GM10847 (cell line): ENCODE data around the gene GAMT.

Source experiments
- POLR2A ChIP-seq: IDR thresholded peaks from 2 replicates; pipeline ENCODE4 v1.6.1; 2011; ENCODE audit not compliant: insufficient read length; ENCODE audit errors: extremely low read depth

Gene GAMT

DNA sequence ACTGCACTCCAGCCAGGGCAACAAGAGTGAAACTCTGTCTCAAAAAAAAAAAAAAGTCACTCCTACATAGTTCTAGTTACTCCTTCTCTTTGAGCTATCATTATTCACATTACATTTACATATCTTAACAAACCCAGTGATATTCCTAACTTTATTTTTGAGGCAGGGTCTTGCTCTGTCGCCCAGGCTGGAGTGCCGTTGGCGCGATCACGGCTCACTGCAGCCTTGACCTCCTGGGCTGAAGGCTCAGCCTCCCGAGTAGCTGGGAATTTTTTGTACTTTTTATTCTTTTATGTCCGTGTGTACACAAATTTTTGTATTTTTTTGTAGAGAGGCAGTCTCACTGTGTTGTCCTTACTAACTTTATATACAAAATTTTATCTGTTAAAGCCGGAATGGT is 36.3 kb upstream of the GAMT start:
- no peak for TF ChIP-seq POLR2A

GRCh38 chr19:1435378-1435989 is 34.1 kb upstream of the GAMT start:
- no peak for TF ChIP-seq POLR2A

DNA sequence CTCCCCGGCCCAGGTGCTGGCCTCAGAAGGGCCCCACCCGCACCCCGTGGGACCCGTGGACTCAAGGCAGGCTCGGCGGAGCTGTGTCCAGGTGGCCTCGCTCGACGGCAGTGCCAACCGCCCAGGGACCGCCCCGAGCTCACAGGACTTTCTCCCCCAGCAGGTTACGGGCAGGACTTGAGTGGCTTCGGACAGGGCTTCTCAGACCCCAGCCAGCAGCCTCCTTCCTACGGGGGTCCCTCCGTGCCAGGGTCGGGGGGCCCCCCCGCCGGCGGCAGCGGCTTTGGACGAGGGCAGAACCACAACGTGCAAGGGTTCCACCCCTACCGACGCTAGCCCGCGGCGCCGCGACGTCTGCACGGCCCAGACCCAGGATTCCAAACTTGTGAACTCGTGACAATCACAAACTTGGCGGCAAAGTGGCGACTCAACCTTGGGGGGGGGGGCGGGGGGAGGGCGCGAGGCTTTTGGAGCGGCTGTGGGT is 33.3 kb upstream of the GAMT start:
- TF ChIP-seq POLR2A, result no peak

DNA sequence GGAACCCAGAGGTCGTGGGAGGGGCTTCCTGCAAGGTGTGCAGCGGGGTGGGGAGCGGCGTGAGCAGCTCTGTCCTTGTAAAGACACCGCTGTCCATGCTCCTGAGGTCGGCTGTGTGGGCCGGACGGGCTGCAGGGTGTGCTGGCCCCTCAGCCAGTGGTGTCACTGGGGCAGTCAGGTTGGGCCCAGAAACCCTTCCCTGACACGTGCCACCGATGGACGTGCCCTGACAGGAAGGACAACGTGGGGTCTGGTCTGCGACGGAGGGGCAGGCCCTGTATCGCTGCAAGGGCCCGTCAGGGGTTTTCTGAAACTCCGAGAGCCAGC is 32.7 kb upstream of the GAMT start:
- TF ChIP-seq POLR2A, result no peak

DNA sequence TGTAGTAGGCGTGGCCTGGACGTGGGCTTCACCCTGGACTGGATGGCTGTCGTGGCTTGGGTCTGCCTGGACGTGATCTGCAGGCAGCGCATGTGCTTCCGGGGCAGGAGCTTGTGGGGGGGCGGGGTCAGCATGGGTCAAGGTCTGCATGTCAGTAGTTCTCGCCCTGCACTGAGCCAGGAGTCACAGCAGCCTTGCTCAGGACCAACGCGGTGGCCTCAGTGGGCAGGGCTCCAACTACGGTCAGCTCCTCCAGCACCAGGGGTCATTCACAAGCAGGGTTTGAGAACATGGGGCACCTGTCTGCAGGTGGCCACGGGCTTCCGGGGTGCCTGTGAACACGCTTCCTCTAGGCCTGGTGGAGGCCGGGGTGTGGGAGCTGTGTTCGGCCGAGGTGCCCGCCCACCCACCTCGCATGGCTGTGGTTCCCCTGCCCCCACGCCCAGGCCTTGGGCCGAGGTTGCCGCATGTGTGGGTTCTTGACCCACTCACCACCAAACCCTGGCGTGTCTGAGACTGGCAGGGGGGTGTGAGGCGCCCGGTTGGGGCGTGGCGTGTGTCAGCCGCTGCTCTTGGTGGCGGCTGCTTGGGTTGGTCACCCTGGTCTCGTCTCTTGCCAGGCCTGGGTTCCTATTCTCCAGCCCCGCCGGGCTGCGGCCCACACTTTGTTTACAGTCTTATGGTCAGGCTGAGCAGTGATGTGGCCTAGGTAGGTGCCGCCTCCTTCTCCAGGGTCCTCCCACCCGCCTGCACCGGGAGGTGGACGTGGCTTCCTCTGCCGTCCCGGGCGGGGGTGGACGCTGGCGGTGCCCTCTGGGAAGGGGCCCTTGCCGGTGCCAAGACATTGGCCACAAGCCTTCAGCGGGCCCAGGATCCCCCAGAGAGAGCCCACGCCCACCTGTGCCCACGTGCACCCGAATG is 32.0 kb upstream of the GAMT start:
- no peak for TF ChIP-seq POLR2A

DNA sequence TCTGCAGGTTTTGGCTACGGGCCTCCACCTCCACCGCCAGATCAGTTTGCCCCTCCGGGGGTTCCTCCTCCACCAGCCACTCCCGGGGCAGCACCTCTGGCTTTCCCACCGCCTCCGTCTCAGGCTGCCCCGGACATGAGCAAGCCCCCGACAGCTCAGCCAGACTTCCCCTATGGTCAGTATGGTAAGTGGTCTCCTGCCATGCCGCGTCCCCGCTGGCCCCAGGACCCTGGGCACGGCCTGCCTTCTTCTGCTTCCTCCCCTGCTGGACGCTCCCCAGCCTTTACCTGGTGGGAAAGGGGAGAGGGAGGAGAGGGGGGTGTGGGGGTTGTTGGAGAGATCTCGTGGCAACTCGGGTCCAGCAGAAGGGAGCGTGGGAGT is 31.2 kb upstream of the GAMT start:
- TF ChIP-seq POLR2A, result no peak

DNA sequence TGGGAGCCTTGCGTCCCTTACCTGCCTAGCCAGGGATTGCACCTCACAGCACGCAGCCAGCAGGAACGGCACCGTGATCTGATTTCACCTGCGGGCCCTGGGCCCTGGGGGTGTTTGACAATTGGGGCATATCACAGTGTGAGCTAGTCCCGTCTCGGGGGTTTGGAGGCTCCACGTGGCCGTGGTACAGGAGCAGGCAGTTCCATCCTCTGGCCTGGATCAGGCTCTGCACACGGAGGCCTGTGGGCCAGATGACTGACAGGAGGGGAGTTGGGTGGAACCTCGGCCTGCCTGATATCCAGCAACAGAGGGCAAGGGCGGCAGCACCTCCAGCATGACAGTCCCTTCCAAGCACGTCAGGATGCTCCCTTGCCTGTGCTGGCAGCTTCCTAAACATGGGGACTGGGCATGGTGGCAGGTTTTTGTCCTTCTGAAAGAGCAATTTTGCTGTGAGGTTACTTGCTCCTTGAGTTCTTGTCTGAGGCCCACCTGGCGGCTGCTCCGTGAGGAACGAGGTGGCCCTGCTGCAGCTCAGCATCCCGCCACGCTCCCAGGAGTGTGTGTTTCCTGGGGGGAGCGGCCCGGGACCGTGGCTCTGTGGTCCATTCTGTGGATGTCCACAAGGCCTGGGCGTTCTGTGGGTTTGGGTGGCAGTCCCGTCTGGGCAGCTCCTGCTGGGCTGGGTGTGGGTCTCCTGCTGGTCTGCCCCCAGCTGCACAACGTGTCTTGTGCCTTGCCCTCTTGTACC is 30.6 kb upstream of the GAMT start:
- TF ChIP-seq POLR2A, result no peak

DNA sequence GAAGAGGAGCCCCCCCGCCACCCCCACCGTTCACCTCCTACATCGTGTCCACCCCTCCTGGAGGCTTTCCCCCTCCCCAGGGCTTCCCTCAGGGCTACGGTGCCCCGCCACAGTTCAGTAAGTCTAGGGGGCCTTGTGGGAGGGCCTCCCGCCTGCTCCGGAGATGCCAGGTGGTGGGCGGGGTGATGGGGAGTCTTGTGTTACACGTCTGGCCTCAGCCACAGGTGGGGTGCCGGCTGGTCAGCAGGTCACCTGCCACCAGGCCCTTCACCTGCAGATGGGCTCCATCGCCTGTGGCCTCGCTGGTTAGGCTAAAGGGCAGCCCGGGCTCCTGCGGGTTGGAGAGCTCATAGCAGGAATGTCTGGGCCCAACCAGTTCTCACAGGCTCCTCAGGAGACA is 28.9 kb upstream of the GAMT start:
- no peak for TF ChIP-seq POLR2A

- TF ChIP-seq POLR2A, result no peak
Measured at GRCh38 chr19:1429750-1430149, 28.4 kb upstream of the GAMT start.

- TF ChIP-seq POLR2A, result no peak
Measured at GRCh38 chr19:1428738-1429391, 27.5 kb upstream of the GAMT start.

DNA sequence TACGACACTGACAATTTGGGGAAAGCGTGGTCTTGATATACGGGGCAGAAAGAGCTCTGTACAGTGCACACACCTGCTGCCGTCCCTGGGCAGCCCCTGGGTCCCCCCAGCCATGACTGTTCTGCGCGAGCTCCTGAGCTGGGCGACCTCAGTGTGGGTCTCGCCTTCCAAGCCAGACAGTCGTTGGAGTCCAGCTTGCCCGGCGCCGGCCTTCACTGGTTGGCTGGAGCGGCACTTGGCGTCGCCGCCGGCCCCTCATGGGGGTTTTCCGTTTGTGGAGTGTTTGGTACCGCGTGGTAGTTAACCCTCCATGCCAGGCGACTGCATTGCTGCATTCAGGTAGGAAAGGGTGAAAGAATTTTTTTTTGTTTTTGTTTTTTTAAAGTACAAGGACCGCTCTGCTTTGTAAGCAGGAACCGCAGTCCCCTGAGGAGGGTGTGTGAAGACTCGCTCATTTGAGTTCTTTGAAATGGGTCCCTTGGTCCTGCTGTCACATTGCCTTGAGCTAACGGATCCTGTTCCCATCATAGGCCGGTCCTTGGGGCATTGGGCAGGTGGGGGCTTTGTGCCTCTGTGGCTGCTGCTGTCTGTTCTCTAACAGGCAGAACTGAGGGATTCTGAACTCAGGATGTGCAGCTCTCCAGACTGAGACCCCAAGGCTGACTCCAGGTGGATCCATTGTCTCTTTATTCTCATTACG is 26.0 kb upstream of the GAMT start:
- no peak for TF ChIP-seq POLR2A

DNA sequence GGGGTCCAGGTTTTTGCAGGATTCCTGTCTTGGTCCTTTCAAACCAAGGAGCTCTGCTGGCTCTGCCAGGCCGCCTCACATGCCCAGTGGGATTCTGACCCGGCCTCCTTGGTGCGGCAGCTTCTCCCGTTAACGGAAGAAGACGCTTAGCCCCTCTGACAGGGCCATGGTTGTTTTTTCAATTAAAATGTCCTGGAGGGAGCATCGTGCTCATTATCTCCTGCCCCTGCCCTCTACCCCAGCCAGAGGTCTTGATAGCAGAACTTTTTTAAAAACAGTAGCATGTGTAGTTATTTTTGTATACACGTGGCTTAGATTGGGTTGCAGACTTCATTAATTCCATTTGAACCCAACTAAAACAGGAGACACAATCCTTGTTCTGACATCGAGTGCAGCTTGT is 25.4 kb upstream of the GAMT start:
- TF ChIP-seq POLR2A, result no peak

DNA sequence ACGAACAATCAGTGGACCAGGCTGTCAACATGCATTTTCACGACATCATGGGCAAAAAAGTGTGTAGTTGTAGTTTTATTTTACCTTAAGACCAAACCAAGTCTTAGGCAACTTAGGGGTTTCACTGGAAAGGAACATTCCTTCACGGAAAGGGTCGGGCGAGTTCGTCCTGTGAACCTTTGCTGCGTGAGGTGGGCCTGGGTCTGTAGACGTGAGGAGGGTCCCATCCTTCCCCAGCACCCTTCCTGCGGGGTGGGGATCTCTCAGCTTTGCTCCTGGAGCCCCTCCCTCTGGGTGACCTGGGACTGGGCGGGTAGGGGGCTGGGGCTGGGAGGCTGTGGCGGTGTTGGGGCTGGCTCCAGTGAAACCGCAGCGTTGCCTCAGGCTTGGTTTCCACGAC is 24.6 kb upstream of the GAMT start:
- TF ChIP-seq POLR2A, result no peak

- no peak for TF ChIP-seq POLR2A
Measured at GRCh38 chr19:1425102-1425837, 23.9 kb upstream of the GAMT start.

GRCh38 chr19:1424192-1424955 is 23.0 kb upstream of the GAMT start:
- TF ChIP-seq POLR2A, result no peak
